Measurements from ENCODE around the gene FGF5.

DNA sequence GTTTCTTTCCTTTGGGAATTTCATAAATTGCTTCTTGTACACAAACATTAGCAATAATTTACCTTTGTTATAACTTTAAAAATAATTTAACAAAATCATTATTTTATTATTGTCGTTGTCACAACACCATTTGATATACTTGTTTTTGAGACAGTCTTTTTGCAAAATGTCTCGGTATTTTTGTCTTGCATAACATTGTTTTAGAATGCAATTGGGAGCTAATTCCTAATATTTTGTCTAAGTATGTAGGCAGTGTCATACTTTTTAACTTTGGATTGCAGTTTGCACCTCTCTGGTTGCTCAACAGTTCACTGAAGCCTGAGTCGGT lies 68.7 kb downstream of the FGF5 start:
- no peak for TF ChIP-seq GATA2 (IDR thresholded peaks at IDR 0.05; ENCODE audit: low read depth, low read length)
- TF ChIP-seq GATA3 (IDR thresholded peaks at IDR 0.05; ENCODE audit: low read depth, low read length) = no peak
